Mammary epithelial cell (primary cell): ENCODE data around the gene COL5A1.

Source experiments
- CTCF ChIP-seq, 2 donors: IDR thresholded peaks in 1 of 2; conservative IDR thresholded peaks in 1 of 2; 2 replicates each; pipeline ENCODE4 v1.5.1; 2011 to 2012; ENCODE audit warnings: inconsistent platforms in 2 of 2, low read length in 2 of 2, mild to moderate bottlenecking in 2 of 2, control low read depth in 1 of 2, low read depth in 1 of 2; ENCODE audit not compliant: insufficient read depth in 1 of 2; ENCODE audit errors: extremely low read depth in 1 of 2
- EZH2 ChIP-seq: IDR thresholded peaks from 2 replicates; pipeline ENCODE4 v1.6.1; 2012; ENCODE audit warnings: low read length, inconsistent platforms, borderline replicate concordance

GRCh38 chr9:134781591-134782302 lies 140.1 kb downstream of the COL5A1 start:
- no peak for TF ChIP-seq CTCF (conservative IDR thresholded peaks at IDR 0.05 in 1 of 2, IDR thresholded peaks at IDR 0.05 in 1 of 2; ENCODE audit: extremely low read depth in 1 of 2, insufficient read depth in 1 of 2, low read depth in 1 of 2, low read length in 2 of 2)
- TF ChIP-seq EZH2, result no peak
